Progenitor cell of endocrine pancreas (in vitro differentiated cells): Measurements from ENCODE around the gene RAB44. TPM values are rescaled to one million over a fixed set of nuclear protein-coding genes. Genes with fewer than 3 reads are reported as not detected.

Experiments
- DNase-seq: peaks from one replicate; pipeline ENCODE4 v3.0.0; 2021; ENCODE audit warnings: low spot score; ENCODE audit not compliant: unreplicated experiment
- H3K27ac Mint-ChIP-seq: 2 replicates; pipeline ENCODE4 v1.8.0; 2021; ENCODE audit warnings: mild to moderate bottlenecking, moderate library complexity, mixed read lengths
- H3K27me3 Mint-ChIP-seq: 2 replicates; pipeline ENCODE4 v1.8.0; 2021; ENCODE audit warnings: mixed read lengths
- H3K36me3 Mint-ChIP-seq: 2 replicates; pipeline ENCODE4 v1.8.0; 2022; ENCODE audit warnings: mixed read lengths; ENCODE audit not compliant: insufficient read depth
- H3K4me1 Mint-ChIP-seq: 2 replicates; pipeline ENCODE4 v1.8.0; 2021; ENCODE audit warnings: low read depth, mixed read lengths
- H3K4me3 Mint-ChIP-seq: 2 replicates; pipeline ENCODE4 v1.8.0; 2021; ENCODE audit warnings: low read depth, mild to moderate bottlenecking, moderate library complexity, mixed read lengths
- H3K9me3 Mint-ChIP-seq: 2 replicates; pipeline ENCODE4 v1.8.0; 2021; ENCODE audit warnings: low read depth, mixed read lengths
- total RNA-seq: library from RNA; stranded (reverse); gene quantifications from 2 replicates; pipeline ENCODE4 v1.2.1, GENCODE V29; 2021
- TF ChIP-seq, protein P1 (sequence below): fragments of 200-600 bp; sonication (generic); IDR thresholded peaks from one replicate; pipeline ENCODE4 v1.5.0; 2021; ENCODE audit warnings: antibody characterized with exemption, mild to moderate bottlenecking; ENCODE audit not compliant: unreplicated experiment

The RAB44 gene
- total RNA-seq, 1 donor from 2014 or later = not detected

DNA sequence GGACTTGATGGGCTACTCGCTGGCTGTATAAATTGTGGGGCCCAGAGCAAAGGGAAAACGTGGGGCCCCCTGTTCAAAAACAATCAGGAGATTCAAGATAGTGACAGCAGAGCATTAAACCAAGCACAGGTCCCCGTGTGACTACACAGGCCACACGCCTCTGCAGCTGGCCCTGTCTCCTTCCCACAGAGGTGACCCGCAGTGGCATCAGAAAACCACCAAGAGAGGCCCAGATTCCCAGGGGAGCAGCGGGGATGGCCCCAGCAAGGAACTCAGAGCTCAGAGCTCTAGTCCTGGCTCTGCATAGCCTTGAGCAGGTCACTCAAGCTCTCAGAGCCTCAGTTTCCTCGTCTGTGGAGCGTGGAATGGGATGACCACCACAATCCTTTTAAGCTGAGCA, 84.0 kb downstream of the RAB44 start:
- no peaks in the 10 kb centered on the region for H3K36me3 Mint-ChIP-seq

More for the DNA sequence above, 84.0 kb downstream of the RAB44 start:
- no peak for DNase-seq
- Mint-ChIP-seq H3K9me3 (no peaks in the 10 kb centered on the region), H3K27me3 (peaks cover 16% of the 10 kb centered on the region), H3K4me3 (no peak overlapping the region), H3K4me1 (peaks cover 29% of the 10 kb centered on the region), H3K27ac (no peak overlapping the region)
- TF ChIP-seq, protein P1, sequence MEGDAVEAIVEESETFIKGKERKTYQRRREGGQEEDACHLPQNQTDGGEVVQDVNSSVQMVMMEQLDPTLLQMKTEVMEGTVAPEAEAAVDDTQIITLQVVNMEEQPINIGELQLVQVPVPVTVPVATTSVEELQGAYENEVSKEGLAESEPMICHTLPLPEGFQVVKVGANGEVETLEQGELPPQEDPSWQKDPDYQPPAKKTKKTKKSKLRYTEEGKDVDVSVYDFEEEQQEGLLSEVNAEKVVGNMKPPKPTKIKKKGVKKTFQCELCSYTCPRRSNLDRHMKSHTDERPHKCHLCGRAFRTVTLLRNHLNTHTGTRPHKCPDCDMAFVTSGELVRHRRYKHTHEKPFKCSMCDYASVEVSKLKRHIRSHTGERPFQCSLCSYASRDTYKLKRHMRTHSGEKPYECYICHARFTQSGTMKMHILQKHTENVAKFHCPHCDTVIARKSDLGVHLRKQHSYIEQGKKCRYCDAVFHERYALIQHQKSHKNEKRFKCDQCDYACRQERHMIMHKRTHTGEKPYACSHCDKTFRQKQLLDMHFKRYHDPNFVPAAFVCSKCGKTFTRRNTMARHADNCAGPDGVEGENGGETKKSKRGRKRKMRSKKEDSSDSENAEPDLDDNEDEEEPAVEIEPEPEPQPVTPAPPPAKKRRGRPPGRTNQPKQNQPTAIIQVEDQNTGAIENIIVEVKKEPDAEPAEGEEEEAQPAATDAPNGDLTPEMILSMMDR = no peak

Other genes starting within 250 kb of the RAB44 start
- gene STK38, start 150.3 kb upstream of the RAB44 start, total RNA-seq = 46.9 and 47.2 TPM in 2 replicates
- gene SRSF3, start 103.5 kb upstream of the RAB44 start, total RNA-seq = 427 and 442 TPM in 2 replicates
- 12.4 and 24.5 TPM in 2 replicates for gene CDKN1A, start 19.1 kb upstream of the RAB44 start, total RNA-seq
- gene CPNE5, start 141.6 kb downstream of the RAB44 start, total RNA-seq = 0.16 and 0.24 TPM in 2 replicates
- gene PPIL1, start 177.0 kb downstream of the RAB44 start, total RNA-seq = 53.1 and 53.2 TPM in 2 replicates
- gene C6orf89, start 188.1 kb downstream of the RAB44 start, total RNA-seq = 29.9 and 31.7 TPM in 2 replicates